ENCODE results near the gene MRAS. TPM values are rescaled to one million over a fixed set of nuclear protein-coding genes. Genes with fewer than 3 reads are reported as not detected.

Gene MRAS
- total and polyA plus RNA-seq, 2 of the 13 experiments (the other 11 are each of a cell fraction or from before 2014, with no cell fraction given) = 8.8 to 36.2 TPM

GRCh38 chr3:138398791-138399575, 50.6 kb downstream of the MRAS start (continued):
- TF ChIP-seq ZNF547 (CRISPR knock-in tag; IDR thresholded peaks at IDR 0.05) (peak; percentile 60; the same call in 1 of the 2 replicates), CENPBD1 (CRISPR knock-in tag; IDR thresholded peaks at IDR 0.05; ENCODE audit: borderline replicate concordance, low read depth) (no peak), MXD1 (CRISPR knock-in tag; IDR thresholded peaks at IDR 0.05) (no peak), ZNF562 (CRISPR knock-in tag; IDR thresholded peaks at IDR 0.05; ENCODE audit: borderline replicate concordance) (no peak), ZGPAT (CRISPR knock-in tag; IDR thresholded peaks at IDR 0.05) (0 out of 2 replicates have a peak, but pooled peaks have one; percentile 21), ELF1 (CRISPR knock-in tag; IDR thresholded peaks at IDR 0.05) (no peak), HDAC2 (CRISPR knock-in tag; IDR thresholded peaks at IDR 0.05) (peak; percentile 75), ZNF556 (CRISPR knock-in tag; IDR thresholded peaks at IDR 0.05; ENCODE audit: borderline replicate concordance) (no peak), NKX3-1 (CRISPR knock-in tag; IDR thresholded peaks at IDR 0.05) (0 out of 2 replicates have a peak, but pooled peaks have one; percentile 30), SETDB1 (CRISPR knock-in tag; IDR thresholded peaks at IDR 0.05; ENCODE audit: borderline replicate concordance) (no peak), ZNF101 (CRISPR knock-in tag; IDR thresholded peaks at IDR 0.05; ENCODE audit: borderline replicate concordance, low read depth) (no peak)
- TF ChIP-seq, protein P1, sequence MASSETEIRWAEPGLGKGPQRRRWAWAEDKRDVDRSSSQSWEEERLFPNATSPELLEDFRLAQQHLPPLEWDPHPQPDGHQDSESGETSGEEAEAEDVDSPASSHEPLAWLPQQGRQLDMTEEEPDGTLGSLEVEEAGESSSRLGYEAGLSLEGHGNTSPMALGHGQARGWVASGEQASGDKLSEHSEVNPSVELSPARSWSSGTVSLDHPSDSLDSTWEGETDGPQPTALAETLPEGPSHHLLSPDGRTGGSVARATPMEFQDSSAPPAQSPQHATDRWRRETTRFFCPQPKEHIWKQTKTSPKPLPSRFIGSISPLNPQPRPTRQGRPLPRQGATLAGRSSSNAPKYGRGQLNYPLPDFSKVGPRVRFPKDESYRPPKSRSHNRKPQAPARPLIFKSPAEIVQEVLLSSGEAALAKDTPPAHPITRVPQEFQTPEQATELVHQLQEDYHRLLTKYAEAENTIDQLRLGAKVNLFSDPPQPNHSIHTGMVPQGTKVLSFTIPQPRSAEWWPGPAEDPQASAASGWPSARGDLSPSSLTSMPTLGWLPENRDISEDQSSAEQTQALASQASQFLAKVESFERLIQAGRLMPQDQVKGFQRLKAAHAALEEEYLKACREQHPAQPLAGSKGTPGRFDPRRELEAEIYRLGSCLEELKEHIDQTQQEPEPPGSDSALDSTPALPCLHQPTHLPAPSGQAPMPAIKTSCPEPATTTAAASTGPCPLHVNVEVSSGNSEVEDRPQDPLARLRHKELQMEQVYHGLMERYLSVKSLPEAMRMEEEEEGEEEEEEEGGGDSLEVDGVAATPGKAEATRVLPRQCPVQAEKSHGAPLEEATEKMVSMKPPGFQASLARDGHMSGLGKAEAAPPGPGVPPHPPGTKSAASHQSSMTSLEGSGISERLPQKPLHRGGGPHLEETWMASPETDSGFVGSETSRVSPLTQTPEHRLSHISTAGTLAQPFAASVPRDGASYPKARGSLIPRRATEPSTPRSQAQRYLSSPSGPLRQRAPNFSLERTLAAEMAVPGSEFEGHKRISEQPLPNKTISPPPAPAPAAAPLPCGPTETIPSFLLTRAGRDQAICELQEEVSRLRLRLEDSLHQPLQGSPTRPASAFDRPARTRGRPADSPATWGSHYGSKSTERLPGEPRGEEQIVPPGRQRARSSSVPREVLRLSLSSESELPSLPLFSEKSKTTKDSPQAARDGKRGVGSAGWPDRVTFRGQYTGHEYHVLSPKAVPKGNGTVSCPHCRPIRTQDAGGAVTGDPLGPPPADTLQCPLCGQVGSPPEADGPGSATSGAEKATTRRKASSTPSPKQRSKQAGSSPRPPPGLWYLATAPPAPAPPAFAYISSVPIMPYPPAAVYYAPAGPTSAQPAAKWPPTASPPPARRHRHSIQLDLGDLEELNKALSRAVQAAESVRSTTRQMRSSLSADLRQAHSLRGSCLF (CRISPR knock-in tag; IDR thresholded peaks at IDR 0.05; ENCODE audit: borderline replicate concordance) = no peak
- TF ChIP-seq, protein P2, sequence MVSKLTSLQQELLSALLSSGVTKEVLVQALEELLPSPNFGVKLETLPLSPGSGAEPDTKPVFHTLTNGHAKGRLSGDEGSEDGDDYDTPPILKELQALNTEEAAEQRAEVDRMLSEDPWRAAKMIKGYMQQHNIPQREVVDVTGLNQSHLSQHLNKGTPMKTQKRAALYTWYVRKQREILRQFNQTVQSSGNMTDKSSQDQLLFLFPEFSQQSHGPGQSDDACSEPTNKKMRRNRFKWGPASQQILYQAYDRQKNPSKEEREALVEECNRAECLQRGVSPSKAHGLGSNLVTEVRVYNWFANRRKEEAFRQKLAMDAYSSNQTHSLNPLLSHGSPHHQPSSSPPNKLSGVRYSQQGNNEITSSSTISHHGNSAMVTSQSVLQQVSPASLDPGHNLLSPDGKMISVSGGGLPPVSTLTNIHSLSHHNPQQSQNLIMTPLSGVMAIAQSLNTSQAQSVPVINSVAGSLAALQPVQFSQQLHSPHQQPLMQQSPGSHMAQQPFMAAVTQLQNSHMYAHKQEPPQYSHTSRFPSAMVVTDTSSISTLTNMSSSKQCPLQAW (CRISPR knock-in tag; IDR thresholded peaks at IDR 0.05) = 0 out of 2 replicates have a peak, but pooled peaks have one; percentile 40
- TF ChIP-seq, protein P3, sequence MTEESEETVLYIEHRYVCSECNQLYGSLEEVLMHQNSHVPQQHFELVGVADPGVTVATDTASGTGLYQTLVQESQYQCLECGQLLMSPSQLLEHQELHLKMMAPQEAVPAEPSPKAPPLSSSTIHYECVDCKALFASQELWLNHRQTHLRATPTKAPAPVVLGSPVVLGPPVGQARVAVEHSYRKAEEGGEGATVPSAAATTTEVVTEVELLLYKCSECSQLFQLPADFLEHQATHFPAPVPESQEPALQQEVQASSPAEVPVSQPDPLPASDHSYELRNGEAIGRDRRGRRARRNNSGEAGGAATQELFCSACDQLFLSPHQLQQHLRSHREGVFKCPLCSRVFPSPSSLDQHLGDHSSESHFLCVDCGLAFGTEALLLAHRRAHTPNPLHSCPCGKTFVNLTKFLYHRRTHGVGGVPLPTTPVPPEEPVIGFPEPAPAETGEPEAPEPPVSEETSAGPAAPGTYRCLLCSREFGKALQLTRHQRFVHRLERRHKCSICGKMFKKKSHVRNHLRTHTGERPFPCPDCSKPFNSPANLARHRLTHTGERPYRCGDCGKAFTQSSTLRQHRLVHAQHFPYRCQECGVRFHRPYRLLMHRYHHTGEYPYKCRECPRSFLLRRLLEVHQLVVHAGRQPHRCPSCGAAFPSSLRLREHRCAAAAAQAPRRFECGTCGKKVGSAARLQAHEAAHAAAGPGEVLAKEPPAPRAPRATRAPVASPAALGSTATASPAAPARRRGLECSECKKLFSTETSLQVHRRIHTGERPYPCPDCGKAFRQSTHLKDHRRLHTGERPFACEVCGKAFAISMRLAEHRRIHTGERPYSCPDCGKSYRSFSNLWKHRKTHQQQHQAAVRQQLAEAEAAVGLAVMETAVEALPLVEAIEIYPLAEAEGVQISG (CRISPR knock-in tag; IDR thresholded peaks at IDR 0.05) = 0 out of 2 replicates have a peak, but pooled peaks have one; percentile 17
